ENCODE data around the gene CCDC171. TPM values are rescaled to one million over a fixed set of nuclear protein-coding genes. Genes with fewer than 3 reads are reported as not detected.

CCDC171 gene
- polyA plus RNA-seq, 1 donor from 2014 or later, result 9.1 TPM

GRCh38 chr9:15693701-15694100, 140.9 kb downstream of the CCDC171 start:
- Histone ChIP-seq H3K36me3 (ENCODE audit: insufficient read depth, low read length) (no peaks in the 10 kb centered on the region), H3K4me3 (ENCODE audit: low read length) (no peak overlapping the region), H3K79me2 (replicated peaks; ENCODE audit: insufficient read depth, low read length) (no peaks in the 10 kb centered on the region), H3K9me3 (ENCODE audit: low read length) (no peaks in the 10 kb centered on the region), H3K27ac (ENCODE audit: low read length) (no peak overlapping the region), H3K27me3 (ENCODE audit: insufficient read depth, low read depth, low read length) (no peaks in the 10 kb centered on the region), H3K4me2 (ENCODE audit: low read length) (no peak overlapping the region), H4K20me1 (ENCODE audit: insufficient read depth) (no peaks in the 10 kb centered on the region), H3F3A (ENCODE audit: insufficient read depth, low read length, poor library complexity, severe bottlenecking) (no peaks in the 10 kb centered on the region), H2AFZ (ENCODE audit: low read depth, low read length) (no peak overlapping the region), H3K9ac (ENCODE audit: low read length) (no peak overlapping the region), H3K9me2 (ENCODE audit: insufficient read depth, low read length) (no peaks in the 10 kb centered on the region)
- no peak for TF ChIP-seq REST (IDR thresholded peaks at IDR 0.05; ENCODE audit: borderline replicate concordance)

- Histone ChIP-seq H3K79me2 (replicated peaks; ENCODE audit: insufficient read depth, low read length) (no peaks in the 10 kb centered on the region), H3K9me2 (ENCODE audit: insufficient read depth, low read length) (no peaks in the 10 kb centered on the region), H3K9ac (ENCODE audit: low read length) (no peak overlapping the region), H3F3A (ENCODE audit: insufficient read depth, low read length, poor library complexity, severe bottlenecking) (no peaks in the 10 kb centered on the region), H3K4me3 (ENCODE audit: low read length) (no peak overlapping the region), H3K36me3 (ENCODE audit: insufficient read depth, low read length) (no peaks in the 10 kb centered on the region), H3K9me3 (ENCODE audit: low read length) (no peaks in the 10 kb centered on the region), H4K20me1 (ENCODE audit: insufficient read depth) (no peaks in the 10 kb centered on the region), H3K27me3 (ENCODE audit: insufficient read depth, low read depth, low read length) (no peaks in the 10 kb centered on the region), H3K4me2 (ENCODE audit: low read length) (no peak overlapping the region), H2AFZ (ENCODE audit: low read depth, low read length) (no peak overlapping the region), H3K27ac (ENCODE audit: low read length) (no peak overlapping the region)
- TF ChIP-seq EP300 (conservative IDR thresholded peaks at IDR 0.05; ENCODE audit: poor library complexity, severe bottlenecking) (no peak), MXI1 (conservative IDR thresholded peaks at IDR 0.05; ENCODE audit: poor library complexity, severe bottlenecking) (no peak), SMC3 (conservative IDR thresholded peaks at IDR 0.05; ENCODE audit: poor library complexity) (no peak), EZH2 (IDR thresholded peaks at IDR 0.05; ENCODE audit: borderline replicate concordance, insufficient read depth, low read length, poor library complexity, severe bottlenecking) (no peak), REST (IDR thresholded peaks at IDR 0.05; ENCODE audit: borderline replicate concordance) (no peak), RAD21 (conservative IDR thresholded peaks at IDR 0.05) (no peak), CTCF (IDR thresholded peaks at IDR 0.05; ENCODE audit: poor library complexity, severe bottlenecking) (no peak), TAF1 (IDR thresholded peaks at IDR 0.05; ENCODE audit: low read depth) (no peak), POLR2AphosphoS5 (IDR thresholded peaks at IDR 0.05) (no peak)
Observed at GRCh38 chr9:15696979-15697378, 144.1 kb downstream of the CCDC171 start.
